Mononuclear cell (primary cell): ENCODE data around the gene ZP1. TPM values are rescaled to one million over a fixed set of nuclear protein-coding genes. Genes with fewer than 3 reads are reported as not detected.

ENCODE experiments used
- H3K27me3 ChIP-seq: 2 replicates; pipeline ENCODE4 v1.6.0; 2011; ENCODE audit warnings: low read length, control low read depth; ENCODE audit not compliant: insufficient read depth
- H3K4me1 ChIP-seq: 2 replicates; pipeline ENCODE4 v1.5.1; 2011; ENCODE audit warnings: mild to moderate bottlenecking, low read length, control low read depth; ENCODE audit not compliant: insufficient read depth
- H3K4me3 ChIP-seq: 2 replicates; pipeline ENCODE4 v1.5.1; 2011; ENCODE audit warnings: mild to moderate bottlenecking, low read length, moderate library complexity
- H3K9me3 ChIP-seq: 2 replicates; pipeline ENCODE4 v1.5.1; 2011; ENCODE audit warnings: low read depth, mild to moderate bottlenecking, control low read depth, low read length
- total RNA-seq: library from RNA; depleted of rRNA; stranded (reverse); fragments of >200 nt; gene quantifications from one replicate; pipeline ENCODE4 v1.2.3, GENCODE V29; 2012

Gene ZP1
- total RNA-seq, 1 donor, result not detected

DNA sequence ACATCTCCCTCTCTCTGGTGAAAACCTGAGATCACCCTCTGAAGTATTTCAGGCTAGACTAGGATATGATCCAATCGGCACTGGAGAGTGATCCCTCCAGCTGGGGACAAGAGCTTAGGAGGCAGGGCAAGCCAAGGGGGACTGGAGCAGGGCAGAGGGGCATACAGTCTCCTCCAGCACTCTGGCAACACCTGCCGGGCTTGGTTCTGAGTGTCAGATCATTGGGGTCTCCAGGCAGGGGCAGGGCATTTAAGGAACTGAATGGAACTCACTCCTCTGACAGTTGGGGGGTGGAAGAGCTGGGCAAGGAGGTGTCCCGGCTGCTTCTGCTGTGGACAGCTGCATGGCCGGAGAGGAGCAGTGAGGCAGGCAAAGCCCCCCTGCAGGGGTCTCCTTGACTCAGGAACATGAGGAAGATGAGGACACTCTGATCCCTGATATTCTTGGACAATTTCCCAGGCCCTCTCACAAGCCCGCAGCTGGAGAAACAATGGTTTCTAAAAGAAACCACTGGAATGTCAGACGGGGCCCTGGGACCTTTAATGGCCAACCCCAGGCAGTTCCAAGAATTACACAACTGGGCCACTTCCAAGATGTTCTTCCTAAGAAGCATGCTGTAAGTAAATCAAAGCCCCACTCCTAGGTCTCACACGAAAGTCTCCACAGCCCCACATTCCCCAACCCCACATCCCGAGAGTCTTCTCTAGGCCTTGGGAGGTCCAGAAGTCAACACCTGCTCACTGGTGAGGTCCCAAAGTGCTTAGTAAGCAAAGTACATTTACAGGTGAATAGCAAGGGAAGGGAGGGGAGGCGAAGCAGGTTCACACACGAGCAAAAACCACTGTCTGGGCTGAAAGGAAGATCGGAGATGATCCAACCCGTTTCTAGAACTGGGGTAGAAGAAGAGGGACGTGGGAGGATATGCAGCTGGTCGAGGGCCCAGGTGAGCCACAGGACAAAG, 26.6 kb upstream of the ZP1 start:
- Histone ChIP-seq H3K4me1 (peaks cover 55% of the 10 kb centered on the region), H3K9me3 (no peaks in the 10 kb centered on the region), H3K4me3 (no peak overlapping the region), H3K27me3 (no peaks in the 10 kb centered on the region)

DNA sequence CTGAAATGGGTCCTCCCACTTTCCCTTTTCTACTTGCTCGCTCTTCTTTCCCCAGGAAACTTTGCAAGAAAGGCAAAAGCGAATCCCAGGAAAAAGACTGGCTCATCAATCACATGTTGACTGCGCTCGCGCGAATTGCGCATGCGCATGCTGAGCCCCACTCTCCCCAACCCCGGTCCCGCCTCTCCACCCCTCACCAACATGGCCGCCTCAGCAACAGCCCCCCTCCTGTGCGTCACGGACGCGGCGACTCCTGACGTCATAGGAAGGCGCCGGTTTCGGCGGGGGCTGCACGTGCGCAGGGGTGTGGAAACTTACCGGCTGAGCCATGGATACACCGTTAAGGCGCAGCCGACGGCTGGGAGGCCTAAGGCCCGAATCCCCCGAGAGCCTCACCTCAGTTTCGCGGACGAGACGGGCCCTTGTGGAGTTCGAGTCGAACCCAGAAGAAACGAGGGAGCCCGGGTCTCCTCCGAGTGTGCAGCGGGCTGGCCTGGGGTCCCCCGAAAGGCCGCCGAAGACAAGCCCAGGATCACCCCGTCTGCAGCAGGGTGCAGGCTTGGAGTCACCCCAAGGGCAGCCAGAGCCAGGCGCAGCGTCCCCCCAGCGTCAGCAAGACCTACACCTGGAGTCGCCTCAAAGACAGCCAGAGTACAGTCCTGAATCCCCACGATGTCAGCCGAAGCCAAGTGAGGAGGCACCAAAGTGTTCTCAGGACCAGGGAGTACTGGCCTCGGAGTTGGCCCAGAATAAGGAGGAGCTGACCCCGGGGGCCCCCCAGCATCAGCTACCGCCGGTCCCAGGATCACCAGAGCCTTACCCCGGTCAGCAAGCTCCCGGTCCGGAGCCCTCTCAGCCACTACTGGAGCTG, 25.3 kb upstream of the ZP1 start, which contains the start of gene CCDC86:
Gene CCDC86, plus strand, starts transcription at position 317 of the 871 bp plus-strand sequence. Its CDS starts 12 bp downstream, at position 329.
- Histone ChIP-seq H3K4me1 (peaks cover 42% of the 10 kb centered on the region), H3K9me3 (no peaks in the 10 kb centered on the region), H3K27me3 (no peaks in the 10 kb centered on the region), H3K4me3 (peak within 1 kb of the TSS; percentile 76)

DNA sequence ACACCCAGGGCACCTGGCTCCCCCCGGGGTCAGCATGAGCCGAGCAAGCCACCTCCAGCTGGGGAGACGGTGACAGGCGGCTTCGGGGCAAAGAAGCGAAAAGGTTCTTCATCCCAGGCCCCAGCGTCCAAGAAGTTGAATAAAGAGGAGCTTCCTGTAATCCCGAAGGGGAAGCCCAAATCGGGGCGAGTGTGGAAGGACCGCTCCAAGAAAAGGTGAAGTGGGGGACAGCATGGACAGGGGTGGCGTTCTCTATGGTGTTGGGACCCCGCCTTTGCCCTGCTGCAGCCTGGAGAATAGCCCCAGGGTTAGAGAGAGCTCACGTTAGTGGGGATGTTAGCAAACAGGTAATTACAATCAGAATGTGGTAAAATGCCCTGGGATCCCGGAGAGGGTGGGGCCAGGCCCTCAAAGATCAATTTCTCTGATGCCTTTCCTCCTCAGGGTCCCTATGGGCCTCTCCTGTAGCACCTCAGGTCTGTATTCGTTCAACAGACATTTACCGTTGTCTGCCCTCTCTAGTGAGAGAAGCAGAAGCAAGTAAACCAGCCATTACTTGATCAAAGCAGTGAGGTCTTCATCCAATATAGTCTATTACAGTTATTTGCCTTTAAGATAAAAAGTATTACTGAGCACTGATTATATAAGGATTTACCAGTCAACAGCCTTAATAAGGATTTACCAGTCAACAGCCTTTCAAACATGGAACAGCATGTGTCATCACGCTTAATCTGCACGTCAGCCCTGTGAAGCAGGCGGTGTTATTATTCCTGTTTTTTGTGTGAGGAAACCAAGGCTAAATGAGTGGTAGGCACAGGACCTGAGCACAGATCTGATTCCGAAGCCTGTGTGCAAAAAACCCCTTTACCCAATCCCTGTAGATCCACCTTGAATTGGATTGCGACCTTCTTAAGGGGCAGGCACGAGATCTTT, 24.4 kb upstream of the ZP1 start:
- Histone ChIP-seq H3K4me1 (peaks cover 38% of the 10 kb centered on the region), H3K9me3 (no peaks in the 10 kb centered on the region), H3K4me3 (peak overlapping the region; percentile 76), H3K27me3 (no peaks in the 10 kb centered on the region)

DNA sequence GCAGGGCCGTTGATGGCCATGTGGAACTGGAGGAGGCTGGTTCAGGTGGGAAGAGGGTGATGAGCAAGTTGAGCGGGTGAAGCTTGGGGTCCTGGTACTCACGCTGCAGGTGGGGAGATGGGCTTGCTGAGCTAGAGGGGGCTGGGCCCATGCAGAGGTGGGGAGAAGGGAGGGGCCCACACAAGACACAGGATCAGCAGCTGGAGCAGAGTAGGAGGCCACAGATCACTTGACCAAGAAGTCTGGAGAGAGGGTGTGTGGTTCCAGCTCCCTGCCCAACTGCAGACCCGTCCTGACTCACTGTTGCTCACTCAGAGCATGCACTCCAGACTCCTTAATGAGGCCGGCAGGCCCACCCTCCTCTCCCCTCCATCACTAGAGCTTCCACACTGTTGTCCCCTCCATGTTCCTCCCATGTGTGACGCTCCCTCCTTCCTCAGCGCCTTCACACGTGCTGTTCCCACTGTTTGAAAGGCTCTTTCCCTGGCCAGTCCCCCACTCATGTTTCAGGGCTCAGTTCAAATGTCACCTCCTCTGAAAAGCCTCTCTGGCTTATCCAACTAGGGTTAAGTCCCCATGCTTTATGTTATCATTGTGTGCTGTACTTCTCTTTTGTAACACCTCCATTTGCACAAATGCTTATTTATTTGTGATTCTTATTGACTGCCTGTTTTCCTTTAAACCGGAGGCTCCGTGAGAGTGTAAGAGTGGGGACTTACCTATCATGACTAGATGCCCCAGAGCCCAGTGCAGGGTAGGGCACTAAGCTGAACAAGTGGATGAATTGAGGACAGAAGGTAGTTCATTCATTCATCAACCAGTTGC, 23.1 kb upstream of the ZP1 start:
- H3K4me3 ChIP-seq, result no peak overlapping the region
- no peaks in the 10 kb centered on the region for H3K27me3 ChIP-seq
- no peaks in the 10 kb centered on the region for H3K9me3 ChIP-seq
- H3K4me1 ChIP-seq, result peaks cover 38% of the 10 kb centered on the region

DNA sequence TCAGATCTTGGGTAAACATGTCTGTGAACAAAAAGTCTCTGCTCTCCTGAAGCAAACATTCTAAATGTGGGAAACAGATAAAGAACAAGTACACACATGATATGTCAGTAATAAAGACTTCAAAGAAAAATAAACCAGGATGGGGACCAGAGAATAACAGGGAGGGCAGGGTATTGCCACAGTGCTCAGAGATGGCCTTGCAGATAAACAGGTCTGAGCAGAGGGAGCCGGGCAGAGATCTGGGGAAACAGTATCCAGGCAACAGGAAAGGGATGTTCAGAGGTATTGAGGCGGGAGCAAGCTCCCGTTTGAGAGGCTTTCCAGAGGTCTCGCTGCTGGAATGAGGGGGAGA, 22.5 kb upstream of the ZP1 start:
- H3K4me3 ChIP-seq, result no peak overlapping the region
- peaks cover 38% of the 10 kb centered on the region for H3K4me1 ChIP-seq
- H3K9me3 ChIP-seq, result no peaks in the 10 kb centered on the region
- no peaks in the 10 kb centered on the region for H3K27me3 ChIP-seq

DNA sequence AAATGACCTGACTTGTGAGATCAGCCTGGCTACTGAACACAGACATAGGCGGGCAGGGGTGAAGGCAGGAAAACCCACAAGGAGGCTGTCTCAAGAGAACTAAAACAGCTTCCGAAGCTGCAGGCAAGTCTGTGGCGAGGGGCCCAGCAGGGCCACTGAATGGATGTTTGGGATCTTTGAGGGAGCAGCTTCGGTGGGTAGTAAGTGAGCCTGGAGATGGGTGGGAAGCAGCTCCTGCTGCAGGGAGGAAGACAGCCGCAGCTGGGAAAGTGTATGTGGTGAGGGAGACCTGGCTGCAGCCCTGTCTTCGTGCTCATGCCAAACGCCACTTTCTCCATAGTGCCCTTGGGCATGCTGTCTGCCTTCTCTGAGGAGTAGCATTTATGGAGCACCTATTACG, 22.0 kb upstream of the ZP1 start:
- Histone ChIP-seq H3K4me1 (peaks cover 38% of the 10 kb centered on the region), H3K27me3 (no peaks in the 10 kb centered on the region), H3K4me3 (no peak overlapping the region), H3K9me3 (no peaks in the 10 kb centered on the region)

DNA sequence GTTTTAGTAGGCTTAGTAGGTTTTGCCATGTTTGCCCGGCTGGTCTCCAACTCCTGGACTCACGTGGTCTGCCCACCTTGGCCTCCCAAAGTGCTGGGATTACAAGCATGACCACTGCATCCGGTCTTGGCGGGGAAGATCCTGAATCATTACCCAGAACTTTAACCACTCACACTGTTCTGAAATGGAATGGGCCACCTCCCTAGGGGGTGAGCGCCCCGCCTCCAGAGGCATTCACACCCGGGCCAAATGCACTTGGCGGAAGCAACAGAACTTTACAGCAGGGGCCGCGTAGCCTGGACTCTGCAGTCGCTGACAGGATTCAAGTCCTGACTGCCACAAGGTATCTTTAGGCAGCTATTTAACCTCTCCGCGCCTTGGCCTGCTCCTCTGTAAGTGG, 20.1 kb upstream of the ZP1 start:
- Histone ChIP-seq H3K9me3 (no peaks in the 10 kb centered on the region), H3K4me3 (no peak overlapping the region), H3K4me1 (peaks cover 29% of the 10 kb centered on the region), H3K27me3 (no peaks in the 10 kb centered on the region)

DNA sequence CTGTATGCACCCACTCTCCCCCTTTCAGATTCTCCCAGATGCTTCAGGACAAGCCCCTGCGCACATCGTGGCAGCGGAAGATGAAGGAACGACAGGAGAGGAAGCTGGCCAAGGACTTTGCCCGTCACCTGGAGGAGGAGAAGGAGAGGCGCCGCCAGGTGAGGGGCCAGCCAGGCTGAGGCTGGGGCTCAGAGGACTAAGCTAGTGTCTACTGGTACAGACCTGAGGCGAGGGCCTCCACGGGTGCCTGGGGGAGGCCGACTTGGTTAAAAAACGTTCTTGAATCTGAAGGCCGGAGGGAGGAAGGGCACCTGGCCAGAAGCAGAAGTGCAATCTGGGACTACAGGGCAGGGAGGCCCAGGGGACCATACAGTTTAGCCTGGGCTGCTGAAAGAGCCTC, 19.4 kb upstream of the ZP1 start:
- Histone ChIP-seq H3K4me1 (peaks cover 23% of the 10 kb centered on the region), H3K4me3 (no peak overlapping the region), H3K9me3 (no peaks in the 10 kb centered on the region), H3K27me3 (no peaks in the 10 kb centered on the region)

DNA sequence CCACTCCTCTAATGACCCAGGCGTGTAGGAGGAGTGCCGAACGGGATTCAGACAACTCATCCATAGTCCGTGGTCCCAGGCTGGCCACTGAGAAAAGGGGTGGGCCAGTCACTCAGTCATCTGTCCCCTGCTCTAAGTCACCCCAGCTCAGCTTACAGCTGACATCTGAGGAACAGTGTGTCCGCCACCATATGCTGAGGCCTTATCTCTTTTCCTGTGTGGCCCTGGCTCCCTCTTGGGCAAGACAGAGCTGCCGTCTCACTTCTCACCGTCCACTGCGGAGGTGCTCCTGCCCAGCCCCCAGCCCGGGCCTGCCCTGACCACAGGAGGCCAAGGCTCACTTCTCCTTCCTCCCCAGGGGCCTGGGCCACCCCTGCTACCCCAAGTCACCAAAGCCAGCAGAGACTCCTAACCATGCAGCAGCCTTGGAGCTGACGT, 18.6 kb upstream of the ZP1 start:
- H3K27me3 ChIP-seq, result no peaks in the 10 kb centered on the region
- no peaks in the 10 kb centered on the region for H3K9me3 ChIP-seq
- no peak overlapping the region for H3K4me3 ChIP-seq
- peaks cover 15% of the 10 kb centered on the region for H3K4me1 ChIP-seq

DNA sequence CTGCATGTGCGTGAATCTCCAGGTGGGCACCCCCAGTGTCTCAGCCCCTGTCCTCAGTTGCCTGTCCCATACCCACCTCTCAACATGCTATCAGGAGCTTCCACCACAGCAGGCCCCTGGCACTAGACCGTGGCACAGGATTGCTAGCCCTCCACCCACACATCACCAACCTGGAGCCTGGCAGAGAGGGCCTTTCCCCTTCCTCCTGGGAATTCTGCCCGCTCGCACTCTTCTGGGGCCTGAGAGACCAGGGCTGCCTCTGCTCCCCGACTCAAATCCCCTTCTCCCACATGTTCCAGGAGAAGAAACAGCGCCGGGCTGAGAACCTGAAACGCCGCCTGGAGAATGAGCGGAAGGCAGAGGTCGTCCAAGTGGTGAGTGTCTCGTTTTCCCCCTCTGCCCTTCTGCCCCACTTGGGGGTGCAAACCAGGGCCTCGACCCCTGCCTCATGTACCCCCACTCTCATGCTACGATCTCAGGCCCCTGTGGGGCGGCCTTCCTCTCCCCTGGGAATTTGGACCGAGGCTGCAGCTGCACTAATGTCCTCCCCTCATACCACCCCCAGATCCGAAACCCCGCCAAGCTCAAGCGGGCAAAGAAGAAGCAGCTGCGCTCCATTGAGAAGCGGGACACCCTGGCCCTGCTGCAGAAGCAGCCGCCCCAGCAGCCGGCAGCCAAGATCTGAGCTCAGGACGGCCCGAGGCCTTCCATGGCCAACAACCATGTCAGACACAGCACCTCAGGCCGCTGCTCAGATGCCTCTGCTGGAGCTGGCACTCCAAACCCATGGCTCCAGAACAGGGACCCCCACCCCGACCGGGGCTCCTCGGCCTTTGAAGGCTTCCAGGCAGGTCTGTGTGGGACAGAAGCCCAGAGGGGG, 17.5 kb upstream of the ZP1 start:
- no peak overlapping the region for H3K4me3 ChIP-seq
- no peaks in the 10 kb centered on the region for H3K9me3 ChIP-seq
- H3K27me3 ChIP-seq, result no peaks in the 10 kb centered on the region
- peaks cover 3% of the 10 kb centered on the region for H3K4me1 ChIP-seq

DNA sequence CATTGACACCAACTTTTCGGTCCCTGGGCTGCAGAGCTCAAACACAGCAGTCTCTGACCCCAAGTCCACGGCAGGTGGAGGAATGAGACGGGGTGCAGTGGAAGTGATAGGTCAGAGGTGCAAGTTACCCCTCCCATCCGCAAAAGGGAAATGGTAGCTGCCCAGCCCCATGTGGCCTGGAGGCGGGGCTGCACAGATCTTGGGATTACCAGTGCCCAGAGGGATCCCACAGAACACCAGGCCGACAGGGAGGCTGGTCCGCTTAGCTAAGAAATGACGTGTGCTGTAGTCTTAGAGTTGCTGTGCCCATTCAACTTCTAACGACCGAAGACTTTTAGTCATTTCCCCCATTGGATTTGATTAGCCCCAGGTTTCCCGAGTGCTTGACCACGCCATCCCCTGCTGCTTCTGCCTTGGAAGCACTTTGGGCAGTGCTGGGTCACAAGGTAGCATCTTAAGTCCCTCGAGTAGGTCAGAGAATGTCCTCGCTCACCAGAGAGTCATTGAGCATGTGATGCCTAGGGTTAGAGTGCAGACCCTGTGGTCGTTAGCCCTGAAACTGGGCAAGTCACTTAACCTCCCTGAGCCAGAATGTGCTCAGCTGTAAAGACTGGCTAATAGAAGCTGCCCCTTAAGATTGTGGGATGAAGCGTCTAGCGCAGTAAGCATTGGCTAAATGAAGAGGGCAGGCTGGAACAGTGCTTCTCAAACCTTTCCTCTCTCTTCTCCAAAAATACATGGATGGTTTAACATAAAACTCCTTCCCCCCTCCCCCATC, 15.8 kb upstream of the ZP1 start:
- Histone ChIP-seq H3K4me1 (no peaks in the 10 kb centered on the region), H3K9me3 (no peaks in the 10 kb centered on the region), H3K27me3 (no peaks in the 10 kb centered on the region), H3K4me3 (no peak overlapping the region)

DNA sequence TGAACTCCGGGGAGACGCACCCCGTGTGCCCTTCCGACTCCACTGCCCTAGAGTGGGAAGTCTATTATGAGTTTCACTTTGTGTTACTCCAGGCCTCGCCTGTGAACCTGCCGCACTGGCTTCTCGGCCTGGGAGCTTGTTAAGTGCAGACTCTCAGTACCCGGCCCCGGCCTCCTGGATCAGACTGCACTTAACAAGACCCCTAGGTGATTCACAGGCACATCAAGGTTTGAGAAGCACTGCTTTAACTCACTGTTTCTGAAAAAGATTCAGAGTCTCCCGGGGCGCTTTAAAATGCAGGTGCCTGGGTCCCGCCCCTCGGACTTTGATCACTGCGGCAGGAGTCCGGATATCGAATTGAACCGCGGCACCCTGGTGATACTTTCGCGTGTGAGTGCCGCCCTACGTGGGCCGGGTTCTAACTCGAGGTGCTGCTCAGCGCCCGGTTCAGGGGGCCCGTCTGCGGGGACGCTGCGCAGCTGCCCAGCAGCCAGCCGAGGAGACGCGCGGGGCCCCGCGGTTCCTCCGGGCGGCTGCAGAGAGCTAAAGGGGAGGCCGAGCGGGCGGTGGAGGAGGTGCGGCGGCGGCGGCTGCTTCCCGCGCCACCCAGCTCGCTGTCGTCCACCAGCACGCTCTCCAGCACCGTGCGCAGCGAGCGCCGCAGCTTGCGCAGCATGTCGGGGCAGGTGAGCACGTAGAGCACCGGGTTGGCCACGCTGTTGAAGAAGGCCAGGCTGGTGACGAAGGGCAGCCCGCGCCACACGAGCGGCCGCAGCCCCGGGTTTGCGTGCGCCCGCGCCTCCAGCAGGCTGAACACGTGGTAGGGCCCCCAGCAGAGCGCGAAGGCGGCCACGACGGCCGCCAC, 15.0 kb upstream of the ZP1 start:
- H3K4me1 ChIP-seq, result no peaks in the 10 kb centered on the region
- no peak overlapping the region for H3K4me3 ChIP-seq
- H3K9me3 ChIP-seq, result no peaks in the 10 kb centered on the region
- no peaks in the 10 kb centered on the region for H3K27me3 ChIP-seq
